ENCODE measurements around the gene LMX1A.
A peak's percentile ranks its signal among the peaks of the same experiment; 100 is the strongest.

Gene LMX1A

GRCh38 chr1:165259236-165259635, 97.3 kb downstream of the LMX1A start:
- DNase-seq, result peak; percentile 75 to 86

- DNase-seq, result peak; percentile 94 to 98
Measured at GRCh38 chr1:165257969-165258459, 98.5 kb downstream of the LMX1A start.

- no peak for DNase-seq
Measured at GRCh38 chr1:165254896-165255625, 101.5 kb downstream of the LMX1A start.

- no peak for DNase-seq
Measured at GRCh38 chr1:165254376-165254775, 102.1 kb downstream of the LMX1A start.

GRCh38 chr1:165253818-165254254, 102.7 kb downstream of the LMX1A start:
- no peak for DNase-seq

- DNase-seq, result no peak
Measured at GRCh38 chr1:165248969-165249571, 107.4 kb downstream of the LMX1A start.

GRCh38 chr1:165241952-165242351, 114.6 kb downstream of the LMX1A start:
- no peak for DNase-seq

- no peak for DNase-seq
Measured at GRCh38 chr1:165241321-165241720, 115.2 kb downstream of the LMX1A start.

- no peak for DNase-seq
Measured at GRCh38 chr1:165240492-165240891, 116.0 kb downstream of the LMX1A start.

GRCh38 chr1:165239873-165240272, 116.6 kb downstream of the LMX1A start:
- no peak for DNase-seq

- DNase-seq, result peak; percentile 73 to 83
Measured at GRCh38 chr1:165235777-165236291, 120.7 kb downstream of the LMX1A start.

GRCh38 chr1:165235155-165235776, 121.2 kb downstream of the LMX1A start:
- peak; percentile 59 to 87 for DNase-seq

GRCh38 chr1:165234149-165234548, 122.4 kb downstream of the LMX1A start:
- DNase-seq, result no peak

- DNase-seq, result no peak
Measured at GRCh38 chr1:165228676-165229075, 127.8 kb downstream of the LMX1A start.

- no peak for DNase-seq
Measured at GRCh38 chr1:165228111-165228655, 128.3 kb downstream of the LMX1A start.

- DNase-seq, result no peak
Measured at GRCh38 chr1:165226326-165226725, 130.2 kb downstream of the LMX1A start.

GRCh38 chr1:165225650-165226049, 130.9 kb downstream of the LMX1A start:
- DNase-seq, result no peak

- DNase-seq, result no peak
Measured at GRCh38 chr1:165225062-165225461, 131.5 kb downstream of the LMX1A start.

GRCh38 chr1:165224504-165224903, 132.0 kb downstream of the LMX1A start:
- DNase-seq, result no peak

- DNase-seq, result peak in 1 of 2 experiments; percentile 60
Measured at GRCh38 chr1:165222580-165222979, 133.9 kb downstream of the LMX1A start.

- no peak for DNase-seq
Measured at GRCh38 chr1:165218731-165219130, 137.8 kb downstream of the LMX1A start.

- DNase-seq, result no peak
Measured at GRCh38 chr1:165217958-165218357, 138.6 kb downstream of the LMX1A start.

GRCh38 chr1:165216254-165216653, 140.3 kb downstream of the LMX1A start:
- no peak for DNase-seq
